Measurements from ENCODE around the gene PPP1R18.
"Not testable (repeated sequence)": the region's sequence is repeated elsewhere in the genome, so short reads cannot be mapped to it uniquely, and the experiment has no call there.

PPP1R18 gene

GRCh38 chr6:30719791-30720737 is 33.6 kb upstream of the PPP1R18 start, which contains the start of gene TUBB:
Gene TUBB, plus strand, starts transcription at chr6:30720352. Its CDS starts 155 bp downstream, at chr6:30720507.
- peak; percentile 96 for DNase-seq

- no peak for DNase-seq
Observed at GRCh38 chr6:30719356-30719755, 32.9 kb upstream of the PPP1R18 start.

GRCh38 chr6:30717845-30718720 is 31.6 kb upstream of the PPP1R18 start:
- not testable (repeated sequence) for DNase-seq

GRCh38 chr6:30717129-30717844 is 30.8 kb upstream of the PPP1R18 start, which contains the start of gene MDC1:
Gene MDC1, minus strand, starts transcription at chr6:30717281. Its CDS starts 2,106 bp downstream, at chr6:30715175.
- peak; percentile 100 for DNase-seq

- no peak for DNase-seq
Observed at GRCh38 chr6:30716879-30717128, 30.4 kb upstream of the PPP1R18 start.

- DNase-seq, result no peak
Observed at GRCh38 chr6:30714263-30714662, 27.8 kb upstream of the PPP1R18 start.

- no peak for DNase-seq
Observed at GRCh38 chr6:30712441-30712945, 26.0 kb upstream of the PPP1R18 start.

- DNase-seq, result no peak
Observed at GRCh38 chr6:30711758-30712380, 25.4 kb upstream of the PPP1R18 start.

- DNase-seq, result no peak
Observed at GRCh38 chr6:30709101-30709868, 22.8 kb upstream of the PPP1R18 start.

- DNase-seq, result no peak
Observed at GRCh38 chr6:30707281-30707850, 20.9 kb upstream of the PPP1R18 start.

- DNase-seq, result no peak
Observed at GRCh38 chr6:30705620-30706019, 19.2 kb upstream of the PPP1R18 start.

GRCh38 chr6:30703821-30704220 is 17.4 kb upstream of the PPP1R18 start:
- DNase-seq, result no peak

GRCh38 chr6:30703011-30703410 is 16.6 kb upstream of the PPP1R18 start:
- no peak for DNase-seq

GRCh38 chr6:30700340-30700739 is 13.9 kb upstream of the PPP1R18 start:
- DNase-seq, result no peak

- DNase-seq, result no peak
Observed at GRCh38 chr6:30696432-30696831, 10.0 kb upstream of the PPP1R18 start.

GRCh38 chr6:30691208-30691847 is 4.9 kb upstream of the PPP1R18 start:
- no peak for DNase-seq

- DNase-seq, result peak; percentile 66
Observed at GRCh38 chr6:30690403-30691207, 4.2 kb upstream of the PPP1R18 start, which contains the start of gene NRM. Gene NRM, minus strand, starts transcription at chr6:30690984. Its CDS starts 10 bp downstream, at chr6:30690974.

GRCh38 chr6:30689985-30690384 is 3.5 kb upstream of the PPP1R18 start:
- no peak for DNase-seq

GRCh38 chr6:30689022-30689865 is 2.8 kb upstream of the PPP1R18 start:
- no peak for DNase-seq

Data from CD4-positive, alpha-beta T cell treated with Interleukin-17A for 1 hour (primary cell).